B cell (primary cell): ENCODE measurements around the gene SGSH.

Experiments used
- CTCF ChIP-seq: fragments of 200-600 bp; IDR thresholded peaks from one replicate; pipeline ENCODE4 v1.8.0; 2022; ENCODE audit warnings: antibody characterized with exemption, mild to moderate bottlenecking
- EZH2 ChIP-seq: IDR thresholded peaks from 2 replicates; pipeline ENCODE4 v1.6.1; 2012; ENCODE audit warnings: borderline replicate concordance, low read depth, mild to moderate bottlenecking, moderate library complexity, low read length; ENCODE audit not compliant: insufficient read depth, poor library complexity, severe bottlenecking

GRCh38 chr17:80184423-80184714 is 35.8 kb downstream of the SGSH start:
- TF ChIP-seq CTCF: no peak
- no peak for TF ChIP-seq EZH2
